Measurements from ENCODE around the gene PPP1R12C. TPM values are rescaled to one million over a fixed set of nuclear protein-coding genes. Genes with fewer than 3 reads are reported as not detected.

The PPP1R12C gene
- polyA plus RNA-seq, 5 donors, result 45.4 to 88.7 (median 69.3) TPM

GRCh38 chr19:55046975-55047622 is 70.3 kb downstream of the PPP1R12C start:
- no peak for DNase-seq

GRCh38 chr19:55044771-55045716 is 72.4 kb downstream of the PPP1R12C start:
- DNase-seq, result no peak

GRCh38 chr19:55044286-55044685 is 73.2 kb downstream of the PPP1R12C start:
- no peak for DNase-seq

GRCh38 chr19:55042688-55043087 is 74.7 kb downstream of the PPP1R12C start:
- DNase-seq, result no peak

- no peak for DNase-seq
Measured at GRCh38 chr19:55042344-55042678, 75.1 kb downstream of the PPP1R12C start.

GRCh38 chr19:55041627-55042343 is 75.7 kb downstream of the PPP1R12C start:
- DNase-seq, result no peak

GRCh38 chr19:55041244-55041626 is 76.2 kb downstream of the PPP1R12C start:
- no peak for DNase-seq

Other genes starting within 250 kb of the PPP1R12C start
- under 1 TPM; 0.35 to 0.73 (median 0.60) TPM for gene FCAR, start 243.4 kb downstream of the PPP1R12C start, polyA plus RNA-seq (ENCODE audit: insufficient read depth in 1 of 5, insufficient read length in 5 of 5, low replicate concordance in 1 of 5)
- 1 to 10 TPM in 1 of 5 donors, under 1 TPM in 4; 0.19 to 1.8 (median 0.33) TPM for gene NCR1, start 211.5 kb downstream of the PPP1R12C start, polyA plus RNA-seq (ENCODE audit: insufficient read depth in 1 of 5, insufficient read length in 5 of 5, low replicate concordance in 1 of 5)
- under 1 TPM in 2 of 5 donors, not detected in 3; 0.07 to 0.11 TPM for gene NLRP7, start 170.1 kb downstream of the PPP1R12C start, polyA plus RNA-seq (ENCODE audit: insufficient read depth in 1 of 5, insufficient read length in 5 of 5, low replicate concordance in 1 of 5)
- 10 to 100 TPM in 1 of 5 donors, 1 to 10 TPM in 4; 6.7 to 13.3 (median 9.2) TPM for gene NLRP2, start 151.3 kb downstream of the PPP1R12C start, polyA plus RNA-seq (ENCODE audit: insufficient read depth in 1 of 5, insufficient read length in 5 of 5, low replicate concordance in 1 of 5)
- gene GP6, start 79.4 kb downstream of the PPP1R12C start, polyA plus RNA-seq (ENCODE audit: insufficient read depth in 1 of 5, insufficient read length in 5 of 5, low replicate concordance in 1 of 5), result 1 to 10 TPM in 1 of 5 donors, under 1 TPM in 4; 0.69 to 1.6 (median 0.83) TPM
- 10 to 100 TPM in 3 of 5 donors, 1 to 10 TPM in 2; 7.4 to 15.0 (median 12.5) TPM for gene RDH13, start 54.5 kb downstream of the PPP1R12C start, polyA plus RNA-seq (ENCODE audit: insufficient read depth in 1 of 5, insufficient read length in 5 of 5, low replicate concordance in 1 of 5)
- gene EPS8L1, start 41.8 kb downstream of the PPP1R12C start, polyA plus RNA-seq (ENCODE audit: insufficient read depth in 1 of 5, insufficient read length in 5 of 5, low replicate concordance in 1 of 5), result 10 to 100 TPM in 3 of 5 donors, 1 to 10 TPM in 2; 4.2 to 16.4 (median 12.4) TPM
- 10 to 100 TPM in 1 of 5 donors, 1 to 10 TPM in 3, under 1 TPM in 1; 0.91 to 27.5 (median 2.1) TPM for gene TNNT1, start 31.6 kb upstream of the PPP1R12C start, polyA plus RNA-seq (ENCODE audit: insufficient read depth in 1 of 5, insufficient read length in 5 of 5, low replicate concordance in 1 of 5)
- 1 to 10 TPM in 1 of 5 donors, under 1 TPM in 4; 0.39 to 1.9 (median 0.73) TPM for gene TNNI3, start 40.1 kb upstream of the PPP1R12C start, polyA plus RNA-seq (ENCODE audit: insufficient read depth in 1 of 5, insufficient read length in 5 of 5, low replicate concordance in 1 of 5)
- gene DNAAF3, start 49.0 kb upstream of the PPP1R12C start, polyA plus RNA-seq (ENCODE audit: insufficient read depth in 1 of 5, insufficient read length in 5 of 5, low replicate concordance in 1 of 5), result 1 to 10 TPM; 1.4 to 8.6 (median 5.1) TPM
- 1 to 10 TPM in 3 of 5 donors, under 1 TPM in 2; 0.50 to 1.2 (median 1.1) TPM for gene SYT5, start 62.7 kb upstream of the PPP1R12C start, polyA plus RNA-seq (ENCODE audit: insufficient read depth in 1 of 5, insufficient read length in 5 of 5, low replicate concordance in 1 of 5)
- under 1 TPM; 0.15 to 0.30 (median 0.27) TPM for gene PTPRH, start 91.9 kb upstream of the PPP1R12C start, polyA plus RNA-seq (ENCODE audit: insufficient read depth in 1 of 5, insufficient read length in 5 of 5, low replicate concordance in 1 of 5)
- 1 to 10 TPM; 2.1 to 5.0 (median 3.4) TPM for gene TMEM86B, start 111.1 kb upstream of the PPP1R12C start, polyA plus RNA-seq (ENCODE audit: insufficient read depth in 1 of 5, insufficient read length in 5 of 5, low replicate concordance in 1 of 5)
- gene PPP6R1, start 141.4 kb upstream of the PPP1R12C start, polyA plus RNA-seq (ENCODE audit: insufficient read depth in 1 of 5, insufficient read length in 5 of 5, low replicate concordance in 1 of 5), result 10 to 100 TPM; 28.8 to 46.0 (median 35.3) TPM
- 10 to 100 TPM; 20.9 to 50.7 (median 28.5) TPM for gene HSPBP1, start 162.5 kb upstream of the PPP1R12C start, polyA plus RNA-seq (ENCODE audit: insufficient read depth in 1 of 5, insufficient read length in 5 of 5, low replicate concordance in 1 of 5)
- gene BRSK1, start 166.4 kb upstream of the PPP1R12C start, polyA plus RNA-seq (ENCODE audit: insufficient read depth in 1 of 5, insufficient read length in 5 of 5, low replicate concordance in 1 of 5), result 10 to 100 TPM; 10.2 to 20.8 (median 15.7) TPM
- gene TMEM150B, start 207.7 kb upstream of the PPP1R12C start, polyA plus RNA-seq (ENCODE audit: insufficient read depth in 1 of 5, insufficient read length in 5 of 5, low replicate concordance in 1 of 5), result under 1 TPM; 0.56 to 0.83 (median 0.64) TPM
- gene KMT5C, start 222.2 kb upstream of the PPP1R12C start, polyA plus RNA-seq (ENCODE audit: insufficient read depth in 1 of 5, insufficient read length in 5 of 5, low replicate concordance in 1 of 5), result 10 to 100 TPM; 16.0 to 30.0 (median 22.8) TPM
- gene COX6B2, start 237.1 kb upstream of the PPP1R12C start, polyA plus RNA-seq (ENCODE audit: insufficient read depth in 1 of 5, insufficient read length in 5 of 5, low replicate concordance in 1 of 5), result 1 to 10 TPM in 1 of 5 donors, under 1 TPM in 4; 0.14 to 1.4 (median 0.35) TPM
- under 1 TPM in 2 of 5 donors, not detected in 3; 0.04 to 0.06 TPM for gene GARIN5B, start 245.6 kb upstream of the PPP1R12C start, polyA plus RNA-seq (ENCODE audit: insufficient read depth in 1 of 5, insufficient read length in 5 of 5, low replicate concordance in 1 of 5)

Measured in right lung (tissue), 5 donors.